Sigmoid colon (tissue), 7 donors: ENCODE measurements around the gene TOR1B. TPM values are rescaled to one million over a fixed set of nuclear protein-coding genes. Genes with fewer than 3 reads are reported as not detected.

Experiments used
- DNase-seq: peaks from one replicate; pipeline ENCODE4 v3.0.0-alpha.2; 2019
- H3K27ac ChIP-seq, 4 donors: fragments of 200-600 bp; sonication (generic); one replicate each; pipeline ENCODE4 v1.5.1; 2016 to 2019; ENCODE audit warnings: mild to moderate bottlenecking in 1 of 4
- H3K27me3 ChIP-seq, 3 donors: fragments of 200-600 bp; sonication (generic); one replicate each; pipeline ENCODE4 v1.5.1; 2019; ENCODE audit warnings: mild to moderate bottlenecking in 1 of 3
- H3K36me3 ChIP-seq, 4 donors: fragments of 200-600 bp; sonication (generic); one replicate each; pipeline ENCODE4 v1.5.1; 2016 to 2019
- H3K4me1 ChIP-seq, 4 donors: fragments of 200-600 bp; sonication (generic); one replicate each; pipeline ENCODE4 v1.5.1; 2017 to 2019
- H3K4me3 ChIP-seq, 4 donors: fragments of 200-600 bp; sonication (generic); one replicate each; pipeline ENCODE4 v1.5.1; 2017 to 2019; ENCODE audit warnings: mild to moderate bottlenecking in 2 of 4, moderate library complexity in 1 of 4
- H3K9me3 ChIP-seq, 4 donors: fragments of 200-600 bp in 3 of 4; sonication (generic) in 3 of 4; one replicate each; pipeline versions ENCODE4 v1.5.1 to v1.6.1; 2013 to 2019
- EP300 ChIP-seq, 4 donors: sonication (generic); formaldehyde crosslinking; IDR thresholded peaks; one replicate each; pipeline ENCODE4 v1.6.1; 2017; ENCODE audit warnings: antibody characterized with exemption in 4 of 4
- POLR2A ChIP-seq, 2 donors: fragments of 450-650 bp; IDR thresholded peaks; one replicate each; pipeline ENCODE4 v1.6.1; 2016; ENCODE audit warnings: antibody characterized with exemption in 2 of 2, mild to moderate bottlenecking in 2 of 2, moderate library complexity in 2 of 2
- POLR2AphosphoS5 ChIP-seq, 4 donors: sonication (generic); formaldehyde crosslinking; IDR thresholded peaks; one replicate each; pipeline ENCODE4 v1.6.1; 2017; ENCODE audit warnings: antibody characterized with exemption in 4 of 4
- WGBS, 2 donors: extraction: QIAGEN DNeasy Blood & Tissue Kit; methylation state at CpG; one replicate each; pipeline ENCODE4 v1.1.7; 2013; 5-methylcytosine and 5-hydroxymethylcytosine counted together
- intact Hi-C: fragments of 100-400 bp; cut with DNase I; formaldehyde crosslinking; loops from one replicate; pipeline ENCODE4 v1.15.1; 2023
- polyA plus RNA-seq, 3 donors: library from polyadenylated mRNA; stranded (reverse); fragments of 200-250 nt; gene quantifications; one replicate each; pipeline ENCODE4 v1.2.3, GENCODE V29; 2013
- total RNA-seq, 4 donors: library from RNA; depleted of rRNA; stranded (reverse); fragments of >200 nt; gene quantifications; one replicate each; pipeline ENCODE4 v1.1.0, GENCODE V29; 2016
- TF ChIP-seq, protein P1 (sequence below), 4 experiments: fragments of 450-650 bp in 3 of 4; fragments of 200-600 bp in 1 of 4; IDR thresholded peaks; one replicate each; pipeline ENCODE4 v1.5.1; 2016 to 2019; ENCODE audit warnings: antibody characterized with exemption in 4 of 4, mild to moderate bottlenecking in 3 of 4, moderate library complexity in 2 of 4
- donor health status: healthy with polysubstance abuse.
- donor health status: Bipolar disorder and iron deficiency.
- donor health status: healthy.

Gene TOR1B
- total and polyA plus RNA-seq, 7 donors: 7.8 to 31.3 (median 20.7) TPM

DNA sequence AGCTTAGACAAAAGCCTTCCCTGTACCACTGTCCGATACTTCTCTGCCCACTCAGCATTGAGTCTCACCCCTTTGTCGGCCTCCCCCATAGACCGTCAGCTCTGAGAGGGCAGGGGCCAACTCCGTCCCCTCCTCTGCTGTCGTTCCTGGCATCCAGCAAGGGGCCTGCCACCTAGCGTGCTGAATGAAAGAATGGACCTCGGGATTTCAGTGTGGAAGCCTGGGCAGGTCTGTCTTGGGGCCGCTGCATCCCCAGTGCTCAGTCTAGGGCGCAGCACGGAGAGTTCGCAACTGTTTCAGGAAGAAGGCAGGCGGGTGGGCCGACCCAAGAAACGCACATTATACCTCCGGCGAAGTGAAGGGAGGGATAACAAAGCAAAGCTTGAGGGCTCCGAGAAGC is 1.5 kb upstream of the TOR1B start:
- Histone ChIP-seq H3K27ac (no peak overlapping the region), H3K27me3 (no peaks in the 10 kb centered on the region), H3K4me1 (peaks cover 0 to 15% (median 12%) of the 10 kb centered on the region in 4 donors), H3K36me3 (peaks cover 0 to 7% (median 2%) of the 10 kb centered on the region in 4 donors), H3K9me3 (no peaks in the 10 kb centered on the region), H3K4me3 (no peak overlapping the region)
- TF ChIP-seq EP300 (IDR thresholded peaks at IDR 0.05): no peak
- 89 to 90% methylated on average over 17 of the region's 17 CpGs for WGBS, 2 donors
- intact Hi-C loops: no loop called here
- no peak for DNase-seq

DNA sequence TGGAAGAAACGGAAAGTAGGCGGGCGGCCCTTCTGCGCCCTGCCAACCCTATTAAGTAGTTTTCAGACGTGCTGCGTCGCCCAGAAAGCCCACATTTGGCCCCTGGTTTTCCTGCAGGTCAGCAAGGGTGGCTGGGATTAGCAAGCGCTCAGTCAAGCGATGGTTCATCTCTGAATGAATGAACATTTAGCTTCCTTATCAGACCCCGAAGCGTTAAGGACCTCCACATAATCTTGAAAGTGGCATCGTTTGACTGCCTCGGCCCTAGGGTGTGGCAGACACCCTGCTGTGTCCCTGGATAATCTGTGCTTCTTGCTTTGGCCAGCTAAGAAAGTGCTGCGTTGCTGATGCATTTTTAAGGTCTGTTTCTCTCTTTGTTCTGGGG is 684 bp downstream of the TOR1B start:
- Histone ChIP-seq H3K27ac (peak overlapping the region; percentile 83 to 95 (median 89)), H3K36me3 (peaks cover 0 to 20% (median 4%) of the 10 kb centered on the region in 4 donors), H3K9me3 (no peaks in the 10 kb centered on the region), H3K4me1 (peaks cover 0 to 15% (median 12%) of the 10 kb centered on the region in 4 donors), H3K27me3 (no peaks in the 10 kb centered on the region), H3K4me3 (peak overlapping the region; percentile 77 to 95 (median 89))
- 1 to 3% methylated on average over 14 of the region's 14 CpGs for WGBS, 2 donors
- TF ChIP-seq POLR2A (IDR thresholded peaks at IDR 0.05): no peak
- TF ChIP-seq, protein P1, sequence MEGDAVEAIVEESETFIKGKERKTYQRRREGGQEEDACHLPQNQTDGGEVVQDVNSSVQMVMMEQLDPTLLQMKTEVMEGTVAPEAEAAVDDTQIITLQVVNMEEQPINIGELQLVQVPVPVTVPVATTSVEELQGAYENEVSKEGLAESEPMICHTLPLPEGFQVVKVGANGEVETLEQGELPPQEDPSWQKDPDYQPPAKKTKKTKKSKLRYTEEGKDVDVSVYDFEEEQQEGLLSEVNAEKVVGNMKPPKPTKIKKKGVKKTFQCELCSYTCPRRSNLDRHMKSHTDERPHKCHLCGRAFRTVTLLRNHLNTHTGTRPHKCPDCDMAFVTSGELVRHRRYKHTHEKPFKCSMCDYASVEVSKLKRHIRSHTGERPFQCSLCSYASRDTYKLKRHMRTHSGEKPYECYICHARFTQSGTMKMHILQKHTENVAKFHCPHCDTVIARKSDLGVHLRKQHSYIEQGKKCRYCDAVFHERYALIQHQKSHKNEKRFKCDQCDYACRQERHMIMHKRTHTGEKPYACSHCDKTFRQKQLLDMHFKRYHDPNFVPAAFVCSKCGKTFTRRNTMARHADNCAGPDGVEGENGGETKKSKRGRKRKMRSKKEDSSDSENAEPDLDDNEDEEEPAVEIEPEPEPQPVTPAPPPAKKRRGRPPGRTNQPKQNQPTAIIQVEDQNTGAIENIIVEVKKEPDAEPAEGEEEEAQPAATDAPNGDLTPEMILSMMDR (IDR thresholded peaks at IDR 0.05): no peak
- no peak for TF ChIP-seq POLR2AphosphoS5 (IDR thresholded peaks at IDR 0.05)
- no peak for TF ChIP-seq EP300 (IDR thresholded peaks at IDR 0.05)
- DNase-seq: no peak
- intact Hi-C loops: no loop called here

DNA sequence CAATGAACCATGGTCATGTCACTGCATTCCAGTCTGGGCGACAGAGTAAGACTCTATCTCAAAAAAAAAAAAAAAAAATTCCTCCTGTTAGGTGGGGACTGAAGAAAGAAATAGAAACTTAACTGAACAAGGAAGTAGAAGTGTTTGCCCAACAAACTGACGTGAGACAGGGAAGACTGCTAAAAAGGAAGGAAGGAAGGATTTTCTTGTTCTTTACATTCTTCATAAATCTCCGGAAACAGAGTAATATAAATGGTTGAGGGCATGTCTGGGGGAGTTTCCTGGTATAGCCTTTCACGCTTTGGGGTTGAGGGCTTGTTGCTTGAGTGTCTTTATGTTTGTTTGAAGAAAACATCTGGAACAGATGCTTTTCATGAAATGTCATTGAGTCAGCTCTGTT is 3.1 kb downstream of the TOR1B start:
- H3K4me1 ChIP-seq: peaks cover 0 to 15% (median 12%) of the 10 kb centered on the region in 4 donors
- TF ChIP-seq POLR2A (IDR thresholded peaks at IDR 0.05) (no peak), POLR2AphosphoS5 (IDR thresholded peaks at IDR 0.05) (no peak), EP300 (IDR thresholded peaks at IDR 0.05) (no peak)
- TF ChIP-seq, protein P1 (IDR thresholded peaks at IDR 0.05): no peak
- DNase-seq: no peak
- H3K27ac ChIP-seq: no peak overlapping the region
- H3K9me3 ChIP-seq: no peaks in the 10 kb centered on the region
- no peaks in the 10 kb centered on the region for H3K27me3 ChIP-seq
- 14 to 52% methylated on average over 4 of the region's 4 CpGs for WGBS, 2 donors
- peaks cover 10 to 44% (median 14%) of the 10 kb centered on the region in 4 donors for H3K36me3 ChIP-seq
- intact Hi-C loops: no loop called here
- H3K4me3 ChIP-seq: no peak overlapping the region

DNA sequence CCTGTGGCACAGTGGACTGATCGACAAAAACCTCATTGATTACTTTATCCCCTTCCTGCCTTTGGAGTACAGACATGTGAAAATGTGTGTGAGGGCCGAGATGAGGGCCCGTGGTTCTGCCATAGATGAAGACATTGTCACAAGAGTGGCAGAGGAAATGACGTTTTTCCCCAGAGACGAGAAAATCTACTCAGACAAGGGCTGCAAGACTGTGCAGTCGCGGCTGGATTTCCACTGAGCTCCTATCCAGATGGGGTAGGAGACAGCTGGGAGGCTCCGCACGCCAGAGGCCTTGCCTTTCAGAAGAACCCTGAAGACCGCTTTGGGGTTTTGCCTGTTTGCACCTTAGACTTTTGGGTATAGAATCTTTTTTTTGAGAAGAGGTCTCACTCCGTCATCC is 6.4 kb downstream of the TOR1B start:
- 84 to 91% methylated on average over 11 of the region's 11 CpGs for WGBS, 2 donors
- Histone ChIP-seq H3K9me3 (no peaks in the 10 kb centered on the region), H3K36me3 (peaks cover 10 to 64% (median 19%) of the 10 kb centered on the region in 4 donors), H3K27ac (no peak overlapping the region), H3K4me1 (peaks cover 0 to 7% (median 2%) of the 10 kb centered on the region in 4 donors), H3K27me3 (no peaks in the 10 kb centered on the region), H3K4me3 (no peak overlapping the region)
- TF ChIP-seq EP300 (IDR thresholded peaks at IDR 0.05): no peak
- TF ChIP-seq, protein P1 (IDR thresholded peaks at IDR 0.05): no peak
- TF ChIP-seq POLR2AphosphoS5 (IDR thresholded peaks at IDR 0.05): no peak
- no peak for TF ChIP-seq POLR2A (IDR thresholded peaks at IDR 0.05)
- intact Hi-C loops: no loop called here
- DNase-seq: no peak

DNA sequence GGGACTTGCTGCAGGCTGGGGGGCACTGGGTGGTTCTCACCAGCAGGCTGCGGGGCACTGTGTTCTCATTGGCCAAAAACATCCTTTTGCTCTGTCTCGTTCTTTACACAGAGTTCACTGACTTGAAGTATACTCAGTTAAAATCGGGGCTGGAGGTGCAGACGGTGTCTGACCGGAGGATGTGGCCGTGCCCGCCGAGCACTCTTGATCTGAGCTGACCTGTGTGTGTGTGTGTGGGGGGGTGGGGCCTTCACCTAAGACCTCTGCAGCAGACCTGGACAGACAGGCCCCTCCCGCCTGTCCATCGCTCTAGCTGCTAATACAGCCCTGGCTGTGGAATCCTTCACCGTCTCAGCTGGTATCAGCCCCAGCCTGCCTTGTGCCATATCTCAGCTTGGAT is 7.1 kb downstream of the TOR1B start:
- 86 to 89% methylated on average over 11 of the region's 11 CpGs for WGBS, 2 donors
- no peak for DNase-seq
- TF ChIP-seq EP300 (IDR thresholded peaks at IDR 0.05) (no peak), POLR2AphosphoS5 (IDR thresholded peaks at IDR 0.05) (no peak), POLR2A (IDR thresholded peaks at IDR 0.05) (no peak)
- TF ChIP-seq, protein P1 (IDR thresholded peaks at IDR 0.05): no peak
- intact Hi-C loops: no loop called here
- Histone ChIP-seq H3K9me3 (no peaks in the 10 kb centered on the region), H3K4me3 (no peak overlapping the region), H3K4me1 (peaks cover 0 to 5% (median 0%) of the 10 kb centered on the region in 4 donors), H3K27me3 (no peaks in the 10 kb centered on the region), H3K27ac (no peak overlapping the region), H3K36me3 (peaks cover 10 to 70% (median 19%) of the 10 kb centered on the region in 4 donors)
